ENCODE data around the gene ZNF784.

The ZNF784 gene

DNA sequence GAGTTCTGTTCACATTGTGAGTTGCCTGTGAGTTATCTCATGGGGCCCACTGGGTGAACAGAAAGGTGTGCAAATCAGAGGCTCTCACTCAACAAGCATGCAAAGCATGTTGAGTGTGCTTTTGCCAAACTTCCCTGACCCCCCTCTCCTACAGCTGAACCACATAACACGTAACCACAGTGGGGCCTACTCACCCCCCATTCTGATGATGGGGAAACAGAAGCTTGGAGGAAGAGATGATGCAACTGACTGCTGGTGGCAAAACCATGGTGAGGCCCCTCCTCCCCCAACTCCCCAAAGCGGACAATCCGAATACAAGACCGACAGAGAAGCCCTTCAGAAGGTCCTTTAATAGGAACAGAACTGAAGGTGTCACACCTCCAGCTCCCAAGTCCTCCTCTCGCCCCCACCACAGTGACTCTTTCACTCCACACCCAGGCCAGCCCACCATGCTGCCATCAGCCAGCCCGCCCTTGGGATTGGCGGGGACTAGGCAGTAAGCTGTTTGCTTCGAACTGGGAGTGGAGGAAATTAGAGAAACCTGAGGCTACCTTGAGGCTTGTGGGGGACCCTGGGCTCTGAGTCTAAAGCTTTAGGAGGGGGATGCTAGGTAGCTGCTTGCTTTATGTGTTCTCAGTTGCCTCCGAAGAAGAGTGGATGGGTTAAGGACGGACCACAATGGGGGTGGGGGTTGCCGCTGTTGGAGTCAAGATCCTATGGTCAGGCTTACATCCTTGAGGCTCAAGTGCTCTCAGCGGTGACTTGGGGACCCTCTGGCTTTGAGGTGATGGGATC lies 3.8 kb downstream of the ZNF784 start:
- TF ChIP-seq POLR2AphosphoS5 (IDR thresholded peaks at IDR 0.05; ENCODE audit: low read depth, low read length) (no peak), SIN3A (IDR thresholded peaks at IDR 0.05; ENCODE audit: borderline replicate concordance, insufficient read depth, low read length) (no peak), TAF1 (IDR thresholded peaks at IDR 0.05; ENCODE audit: borderline replicate concordance, insufficient read depth, low read length) (no peak), FOXP2 (optimal IDR thresholded peaks at IDR 0.05; ENCODE audit: borderline replicate concordance, extremely low read depth, extremely low read length, insufficient read depth) (no peak)
- TF ChIP-seq, protein P1, sequence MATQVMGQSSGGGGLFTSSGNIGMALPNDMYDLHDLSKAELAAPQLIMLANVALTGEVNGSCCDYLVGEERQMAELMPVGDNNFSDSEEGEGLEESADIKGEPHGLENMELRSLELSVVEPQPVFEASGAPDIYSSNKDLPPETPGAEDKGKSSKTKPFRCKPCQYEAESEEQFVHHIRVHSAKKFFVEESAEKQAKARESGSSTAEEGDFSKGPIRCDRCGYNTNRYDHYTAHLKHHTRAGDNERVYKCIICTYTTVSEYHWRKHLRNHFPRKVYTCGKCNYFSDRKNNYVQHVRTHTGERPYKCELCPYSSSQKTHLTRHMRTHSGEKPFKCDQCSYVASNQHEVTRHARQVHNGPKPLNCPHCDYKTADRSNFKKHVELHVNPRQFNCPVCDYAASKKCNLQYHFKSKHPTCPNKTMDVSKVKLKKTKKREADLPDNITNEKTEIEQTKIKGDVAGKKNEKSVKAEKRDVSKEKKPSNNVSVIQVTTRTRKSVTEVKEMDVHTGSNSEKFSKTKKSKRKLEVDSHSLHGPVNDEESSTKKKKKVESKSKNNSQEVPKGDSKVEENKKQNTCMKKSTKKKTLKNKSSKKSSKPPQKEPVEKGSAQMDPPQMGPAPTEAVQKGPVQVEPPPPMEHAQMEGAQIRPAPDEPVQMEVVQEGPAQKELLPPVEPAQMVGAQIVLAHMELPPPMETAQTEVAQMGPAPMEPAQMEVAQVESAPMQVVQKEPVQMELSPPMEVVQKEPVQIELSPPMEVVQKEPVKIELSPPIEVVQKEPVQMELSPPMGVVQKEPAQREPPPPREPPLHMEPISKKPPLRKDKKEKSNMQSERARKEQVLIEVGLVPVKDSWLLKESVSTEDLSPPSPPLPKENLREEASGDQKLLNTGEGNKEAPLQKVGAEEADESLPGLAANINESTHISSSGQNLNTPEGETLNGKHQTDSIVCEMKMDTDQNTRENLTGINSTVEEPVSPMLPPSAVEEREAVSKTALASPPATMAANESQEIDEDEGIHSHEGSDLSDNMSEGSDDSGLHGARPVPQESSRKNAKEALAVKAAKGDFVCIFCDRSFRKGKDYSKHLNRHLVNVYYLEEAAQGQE (IDR thresholded peaks at IDR 0.05; ENCODE audit: insufficient read depth in 1 of 2, low read depth in 2 of 2, low read length in 2 of 2) = no peak

DNA sequence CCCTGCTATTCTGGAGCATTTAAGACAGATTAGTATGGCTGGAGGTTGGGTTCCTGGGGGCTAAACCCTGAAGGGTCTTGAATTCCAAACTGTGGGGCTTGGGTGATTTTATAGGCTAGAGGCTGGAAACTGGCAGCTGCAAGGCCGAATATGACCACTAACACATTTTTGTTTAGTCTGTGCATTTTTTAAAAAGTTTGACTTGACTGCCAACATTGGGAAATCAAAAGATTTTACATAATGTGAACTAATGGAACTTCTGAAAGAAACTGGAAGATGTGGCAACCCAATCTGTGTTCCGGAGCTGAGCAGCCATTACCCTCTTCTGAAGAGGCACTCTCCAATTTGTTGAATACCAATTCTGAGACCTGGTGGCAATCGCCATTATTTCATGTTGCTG lies 5.1 kb downstream of the ZNF784 start:
- TF ChIP-seq TAF1 (IDR thresholded peaks at IDR 0.05; ENCODE audit: borderline replicate concordance, insufficient read depth, low read length) = no peak
- no peak for TF ChIP-seq SIN3A (IDR thresholded peaks at IDR 0.05; ENCODE audit: borderline replicate concordance, insufficient read depth, low read length)
- TF ChIP-seq POLR2AphosphoS5 (IDR thresholded peaks at IDR 0.05; ENCODE audit: low read depth, low read length) = no peak
- no peak for TF ChIP-seq FOXP2 (optimal IDR thresholded peaks at IDR 0.05; ENCODE audit: borderline replicate concordance, extremely low read depth, extremely low read length, insufficient read depth)
- TF ChIP-seq, protein P1 (IDR thresholded peaks at IDR 0.05; ENCODE audit: insufficient read depth in 1 of 2, low read depth in 2 of 2, low read length in 2 of 2) = no peak

DNA sequence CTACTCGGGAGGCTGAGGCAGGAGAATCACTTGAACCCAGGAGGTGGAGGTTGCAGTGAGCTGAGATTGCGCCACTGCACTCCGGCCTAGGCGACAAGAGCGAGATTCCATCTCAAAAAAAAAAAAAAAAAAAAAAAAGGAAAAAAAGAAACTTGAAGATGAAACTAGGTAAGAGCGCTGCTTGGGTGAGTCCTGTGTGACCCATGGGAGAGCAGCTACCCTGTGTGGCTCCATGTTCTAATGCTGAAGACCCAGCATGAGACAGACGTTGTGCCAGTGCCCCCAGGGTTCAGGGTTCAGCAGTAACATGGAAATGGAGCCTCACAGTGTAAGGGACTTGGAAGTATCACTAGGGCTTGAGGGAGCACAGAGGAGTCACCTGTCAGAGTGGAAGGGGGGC lies 5.9 kb downstream of the ZNF784 start:
- TF ChIP-seq FOXP2 (optimal IDR thresholded peaks at IDR 0.05; ENCODE audit: borderline replicate concordance, extremely low read depth, extremely low read length, insufficient read depth) (no peak), SIN3A (IDR thresholded peaks at IDR 0.05; ENCODE audit: borderline replicate concordance, insufficient read depth, low read length) (no peak), POLR2AphosphoS5 (IDR thresholded peaks at IDR 0.05; ENCODE audit: low read depth, low read length) (no peak), TAF1 (IDR thresholded peaks at IDR 0.05; ENCODE audit: borderline replicate concordance, insufficient read depth, low read length) (no peak)
- TF ChIP-seq, protein P1 (IDR thresholded peaks at IDR 0.05; ENCODE audit: insufficient read depth in 1 of 2, low read depth in 2 of 2, low read length in 2 of 2) = no peak

- no peak for TF ChIP-seq POLR2AphosphoS5 (IDR thresholded peaks at IDR 0.05; ENCODE audit: low read depth, low read length)
- no peak for TF ChIP-seq FOXP2 (optimal IDR thresholded peaks at IDR 0.05; ENCODE audit: borderline replicate concordance, extremely low read depth, extremely low read length, insufficient read depth)
- TF ChIP-seq, protein P1 (IDR thresholded peaks at IDR 0.05; ENCODE audit: insufficient read depth in 1 of 2, low read depth in 2 of 2, low read length in 2 of 2) = no peak
- TF ChIP-seq TAF1 (IDR thresholded peaks at IDR 0.05; ENCODE audit: borderline replicate concordance, insufficient read depth, low read length) = no peak
- no peak for TF ChIP-seq SIN3A (IDR thresholded peaks at IDR 0.05; ENCODE audit: borderline replicate concordance, insufficient read depth, low read length)
Measured at GRCh38 chr19:55617426-55617825, 6.9 kb downstream of the ZNF784 start.

Measured in PFSK-1 (cell line).